GM12892 (cell line): Measurements from ENCODE around the gene APPL1. TPM values are rescaled to one million over a fixed set of nuclear protein-coding genes. Genes with fewer than 3 reads are reported as not detected.

ENCODE experiments used
- DNase-seq: peaks from one replicate; pipeline ENCODE4 v3.0.0; 2011; ENCODE audit not compliant: insufficient read length
- FAIRE-seq: peaks from 2 replicates; lab custom pipeline; 2011; peaks lifted over from hg19 to GRCh38; lab: Jason Lieb, UNC
- POLR2A ChIP-seq: IDR thresholded peaks from 2 replicates; pipeline ENCODE4 v1.6.1; 2011; ENCODE audit warnings: low read depth, low read length, control low read depth
- POLR2AphosphoS5 ChIP-seq: IDR thresholded peaks from 2 replicates; pipeline ENCODE4 v1.6.1; 2011; ENCODE audit warnings: low read depth, low read length, control low read depth
- TAF1 ChIP-seq: IDR thresholded peaks from 2 replicates; pipeline ENCODE4 v1.6.1; 2011; ENCODE audit warnings: low read depth, mild to moderate bottlenecking, control low read depth, low read length, borderline replicate concordance
- polyA plus RNA-seq: library from polyadenylated mRNA; unstranded; fragments of >200 nt; gene quantifications from one replicate; pipeline ENCODE4 v1.2.1, GENCODE V29; 2012; ENCODE audit warnings: missing spikeins, inconsistent platforms; ENCODE audit not compliant: missing spikeins

APPL1 gene
- 31.2 TPM for polyA plus RNA-seq

GRCh38 chr3:57227204-57227929 is at the start of gene APPL1:
Gene APPL1 (plus strand): TSS chr3:57227729. CDS start chr3:57227884, 155 bp downstream.
- peak; percentile 93 for DNase-seq
- FAIRE-seq: peak; percentile 87
- peak; percentile 46; the same call in 1 of the 2 replicates for TF ChIP-seq POLR2AphosphoS5
- TF ChIP-seq TAF1: 0 out of 2 replicates have a peak, but pooled peaks have one; percentile 6
- peak; percentile 80 for TF ChIP-seq POLR2A

GRCh38 chr3:57179580-57180410 is 47.7 kb upstream of the APPL1 start:
- DNase-seq (no peak), FAIRE-seq (peak; percentile 36)
- TF ChIP-seq POLR2AphosphoS5: no peak
- no peak for TF ChIP-seq POLR2A
- TF ChIP-seq TAF1: no peak

GRCh38 chr3:57184526-57184925 is 43.0 kb upstream of the APPL1 start:
- TF ChIP-seq POLR2A: no peak
- TF ChIP-seq POLR2AphosphoS5: no peak
- no peak for TF ChIP-seq TAF1
- FAIRE-seq: no peak
- DNase-seq: no peak

GRCh38 chr3:57192028-57192427 is 35.5 kb upstream of the APPL1 start:
- FAIRE-seq: no peak
- TF ChIP-seq TAF1 (no peak), POLR2A (no peak), POLR2AphosphoS5 (no peak)

GRCh38 chr3:57194641-57195040 is 32.9 kb upstream of the APPL1 start:
- TF ChIP-seq TAF1: no peak
- TF ChIP-seq POLR2AphosphoS5: no peak
- TF ChIP-seq POLR2A: no peak
- DNase-seq (no peak), FAIRE-seq (peak; percentile 17)

More at GRCh38 chr3:57192028-57192427, 35.5 kb upstream of the APPL1 start:
- DNase-seq: no peak

GRCh38 chr3:57199895-57200297 is 27.6 kb upstream of the APPL1 start, which contains the start of gene HESX1:
Gene HESX1 (minus strand): TSS chr3:57199978. CDS start chr3:57199918, 60 bp downstream.
- TF ChIP-seq POLR2A: no peak
- no peak for TF ChIP-seq POLR2AphosphoS5
- TF ChIP-seq TAF1: no peak
- FAIRE-seq (no peak), DNase-seq (no peak)

- FAIRE-seq (peak; percentile 78), DNase-seq (no peak)
- no peak for TF ChIP-seq POLR2AphosphoS5
- no peak for TF ChIP-seq TAF1
- no peak for TF ChIP-seq POLR2A
Measured at GRCh38 chr3:57206423-57206822, 21.1 kb upstream of the APPL1 start.

GRCh38 chr3:57221883-57222282 is 5.6 kb upstream of the APPL1 start:
- TF ChIP-seq TAF1: no peak
- no peak for TF ChIP-seq POLR2AphosphoS5
- TF ChIP-seq POLR2A: no peak
- DNase-seq (no peak), FAIRE-seq (no peak)

GRCh38 chr3:57224856-57225255 is 2.7 kb upstream of the APPL1 start:
- no peak for DNase-seq
- no peak for TF ChIP-seq POLR2A
- TF ChIP-seq TAF1: no peak
- no peak for TF ChIP-seq POLR2AphosphoS5
- no peak for FAIRE-seq

- FAIRE-seq (no peak), DNase-seq (no peak)
Measured at GRCh38 chr3:57226176-57226575, 1.4 kb upstream of the APPL1 start.

More at GRCh38 chr3:57226176-57226575, 1.4 kb upstream of the APPL1 start:
- TF ChIP-seq TAF1 (no peak), POLR2AphosphoS5 (no peak), POLR2A (no peak)
